Spleen (tissue), 11 donors: Measurements from ENCODE around the gene NIPBL. TPM values are rescaled to one million over a fixed set of nuclear protein-coding genes. Genes with fewer than 3 reads are reported as not detected.
"Not testable (repeated sequence)": the region's sequence is repeated elsewhere in the genome, so short reads cannot be mapped to it uniquely, and the experiment has no call there.

Source experiments
- DNase-seq: peaks from one replicate; pipeline ENCODE4 v3.0.0-alpha.2; 2020
- H3K27ac ChIP-seq, 8 donors: fragments of 200-600 bp; sonication (generic) in 7 of 8; 1 replicate in 4 of 8; 2 replicates in 4 of 8; pipeline versions ENCODE4 v1.5.0 to v1.8.0; 2016 to 2021; ENCODE audit warnings: inconsistent platforms in 4 of 8, mild to moderate bottlenecking in 4 of 8, moderate library complexity in 1 of 8
- H3K27me3 ChIP-seq, 7 donors: fragments of 200-600 bp; sonication (generic) in 6 of 7; replicated peaks in 1 of 7; 1 replicate in 4 of 7; 2 replicates in 3 of 7; pipeline versions ENCODE4 v1.5.0 to v1.8.0; 2016 to 2021; ENCODE audit warnings: inconsistent platforms in 3 of 7, mild to moderate bottlenecking in 1 of 7
- H3K36me3 ChIP-seq, 6 donors: fragments of 200-600 bp; sonication (generic) in 5 of 6; 1 replicate in 4 of 6; 2 replicates in 2 of 6; pipeline versions ENCODE4 v1.5.0 to v1.8.0; 2016 to 2021; ENCODE audit warnings: inconsistent platforms in 2 of 6
- H3K4me1 ChIP-seq, 6 donors: fragments of 200-600 bp; sonication (generic) in 5 of 6; 1 replicate in 3 of 6; 2 replicates in 3 of 6; pipeline versions ENCODE4 v1.5.0 to v1.8.0; 2016 to 2021; ENCODE audit warnings: inconsistent platforms in 3 of 6
- H3K4me3 ChIP-seq, 8 donors: fragments of 200-600 bp; sonication (generic) in 7 of 8; 1 replicate in 4 of 8; 2 replicates in 4 of 8; pipeline versions ENCODE4 v1.5.0 to v1.8.0; 2016 to 2021; ENCODE audit warnings: inconsistent platforms in 4 of 8, mild to moderate bottlenecking in 4 of 8, moderate library complexity in 2 of 8
- H3K9me3 ChIP-seq, 8 donors: fragments of 200-600 bp; sonication (generic) in 7 of 8; 1 replicate in 4 of 8; 2 replicates in 4 of 8; pipeline versions ENCODE4 v1.5.0 to v1.8.0; 2016 to 2021; ENCODE audit warnings: inconsistent platforms in 4 of 8
- POLR2A ChIP-seq, 3 donors: fragments of 450-650 bp; IDR thresholded peaks; one replicate each; pipeline ENCODE4 v1.5.1; 2017; ENCODE audit warnings: antibody characterized with exemption in 3 of 3, mild to moderate bottlenecking in 1 of 3
- POLR2AphosphoS5 ChIP-seq, 3 donors: sonication (generic); formaldehyde crosslinking; IDR thresholded peaks; one replicate each; pipeline ENCODE4 v1.5.1; 2017; ENCODE audit warnings: antibody characterized with exemption in 3 of 3
- WGBS, 5 donors: extraction: QIAGEN DNeasy Blood & Tissue Kit in 3 of 5; methylation state at CpG; one replicate each; pipeline versions ENCODE4 v1.1.5 to v1.1.7; 2013 to 2018; 5-methylcytosine and 5-hydroxymethylcytosine counted together
- intact Hi-C: fragments of 100-400 bp; cut with DNase I; formaldehyde crosslinking; loops from one replicate; pipeline ENCODE4 v1.15.0; 2023; ENCODE audit warnings: low total_unique reads
- polyA plus RNA-seq, 3 donors: library from polyadenylated mRNA; stranded (reverse); fragments of 200-250 nt; gene quantifications; one replicate each; pipeline ENCODE4 v1.2.1, GENCODE V29; 2013
- total RNA-seq, 7 donors: library from RNA; depleted of rRNA in 3 of 7; stranded (reverse); fragments of >200 nt in 3 of 7; fragmentation: NEBNext Ultra II Directional in 4 of 7; extraction: Animal tissue kit (Norgen Biotek cat#: 25700) in 4 of 7; gene quantifications; one replicate each; pipeline versions ENCODE4 v1.1.0 to v1.2.1, GENCODE V29; 2016 to 2021
- TF ChIP-seq, protein P1 (sequence below), 11 experiments: fragments of 200-600 bp in 7 of 11; fragments of 450-650 bp in 4 of 11; sonication (generic) in 4 of 11; IDR thresholded peaks in 8 of 11; conservative IDR thresholded peaks in 3 of 11; 1 replicate in 7 of 11; 2 replicates in 4 of 11; pipeline versions ENCODE4 v1.4.0 to v1.8.0; 2016 to 2021; ENCODE audit warnings: antibody characterized with exemption in 11 of 11, inconsistent platforms in 4 of 11, mild to moderate bottlenecking in 1 of 11
- donor health status: healthy with polysubstance abuse.
- donor health status: DM: no; HTN: no; CAD: no; lungs with moderate emphysema.
- donor health status: DM: no; HTN: no; CAD: no.
- donor health status: Bipolar disorder and iron deficiency.
- donor health status: healthy.
- donor health status: DM: no; HTN: no; CAD: no.
- donor health status: DM: yes; HTN: yes; CAD: no.

The NIPBL gene
- total and polyA plus RNA-seq, 10 donors: 16.8 to 103 (median 83.1) TPM

DNA sequence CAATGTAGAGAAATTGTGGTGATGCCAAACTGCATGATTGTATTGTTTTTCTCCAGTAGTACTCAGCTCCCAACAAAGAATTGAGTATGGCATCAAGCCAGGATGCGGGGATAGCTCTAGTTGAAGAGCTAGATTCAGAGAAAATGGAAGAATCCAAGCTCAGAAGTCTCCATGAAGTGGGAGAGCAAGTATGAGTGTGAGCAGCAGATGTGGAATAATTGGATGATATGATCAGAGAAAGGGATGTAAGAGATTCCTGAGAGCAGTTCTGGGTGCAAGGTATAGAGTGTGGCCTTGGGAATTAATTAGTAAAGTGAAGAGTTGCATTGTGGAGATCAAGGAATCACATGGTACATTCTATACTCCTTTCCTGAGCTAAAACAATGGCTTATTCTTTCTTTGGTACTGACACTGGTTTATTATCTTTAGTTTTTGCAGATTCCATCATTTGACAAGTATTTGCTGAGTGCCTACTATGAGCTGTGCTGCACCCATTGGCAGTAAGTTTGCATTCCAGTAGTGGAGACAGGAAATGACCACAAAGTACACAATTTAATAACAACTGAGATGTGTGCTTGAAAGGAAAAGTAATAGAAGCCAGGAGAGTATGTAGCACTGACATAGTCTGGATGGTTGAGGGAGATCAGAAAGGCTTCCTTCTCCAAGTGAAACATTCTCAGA, 195.5 kb downstream of the NIPBL start:
- intact Hi-C loops: no loop called here

GRCh38 chr5:37075399-37075950, 198.9 kb downstream of the NIPBL start:
- no peak for DNase-seq
- no peaks in the 10 kb centered on the region for H3K27me3 ChIP-seq
- WGBS, 5 donors: 91 to 95% (median 95%) methylated on average over 3 of the region's 3 CpGs
- H3K9me3 ChIP-seq: no peaks in the 10 kb centered on the region
- H3K36me3 ChIP-seq: peaks cover 0 to 26% (median 3%) of the 10 kb centered on the region in 6 donors
- intact Hi-C loops: no loop called here
- H3K4me3 ChIP-seq: no peak overlapping the region
- no peaks in the 10 kb centered on the region for H3K4me1 ChIP-seq
- TF ChIP-seq POLR2AphosphoS5 (IDR thresholded peaks at IDR 0.05) (no peak), POLR2A (IDR thresholded peaks at IDR 0.05) (no peak)
- TF ChIP-seq, protein P1, sequence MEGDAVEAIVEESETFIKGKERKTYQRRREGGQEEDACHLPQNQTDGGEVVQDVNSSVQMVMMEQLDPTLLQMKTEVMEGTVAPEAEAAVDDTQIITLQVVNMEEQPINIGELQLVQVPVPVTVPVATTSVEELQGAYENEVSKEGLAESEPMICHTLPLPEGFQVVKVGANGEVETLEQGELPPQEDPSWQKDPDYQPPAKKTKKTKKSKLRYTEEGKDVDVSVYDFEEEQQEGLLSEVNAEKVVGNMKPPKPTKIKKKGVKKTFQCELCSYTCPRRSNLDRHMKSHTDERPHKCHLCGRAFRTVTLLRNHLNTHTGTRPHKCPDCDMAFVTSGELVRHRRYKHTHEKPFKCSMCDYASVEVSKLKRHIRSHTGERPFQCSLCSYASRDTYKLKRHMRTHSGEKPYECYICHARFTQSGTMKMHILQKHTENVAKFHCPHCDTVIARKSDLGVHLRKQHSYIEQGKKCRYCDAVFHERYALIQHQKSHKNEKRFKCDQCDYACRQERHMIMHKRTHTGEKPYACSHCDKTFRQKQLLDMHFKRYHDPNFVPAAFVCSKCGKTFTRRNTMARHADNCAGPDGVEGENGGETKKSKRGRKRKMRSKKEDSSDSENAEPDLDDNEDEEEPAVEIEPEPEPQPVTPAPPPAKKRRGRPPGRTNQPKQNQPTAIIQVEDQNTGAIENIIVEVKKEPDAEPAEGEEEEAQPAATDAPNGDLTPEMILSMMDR (IDR thresholded peaks at IDR 0.05 in 8 of 11, conservative IDR thresholded peaks at IDR 0.05 in 3 of 11): no peak
- no peak overlapping the region for H3K27ac ChIP-seq

More for the DNA sequence above, 195.5 kb downstream of the NIPBL start:
- Histone ChIP-seq H3K4me1 (no peaks in the 10 kb centered on the region), H3K27ac (no peak overlapping the region), H3K4me3 (no peak overlapping the region), H3K9me3 (no peaks in the 10 kb centered on the region), H3K36me3 (peaks cover 0 to under 1% (median 0%) of the 10 kb centered on the region in 6 donors), H3K27me3 (no peaks in the 10 kb centered on the region)
- DNase-seq: no peak
- 79 to 97% (median 86%) methylated on average over 1 of the region's 1 CpG for WGBS, 5 donors
- TF ChIP-seq POLR2A (IDR thresholded peaks at IDR 0.05) (no peak), POLR2AphosphoS5 (IDR thresholded peaks at IDR 0.05) (no peak)
- TF ChIP-seq, protein P1 (IDR thresholded peaks at IDR 0.05 in 8 of 11, conservative IDR thresholded peaks at IDR 0.05 in 3 of 11): no peak

- intact Hi-C loops: no loop called here
- Histone ChIP-seq H3K27ac (no peak overlapping the region), H3K4me3 (no peak overlapping the region), H3K36me3 (peaks cover 0 to 28% (median 3%) of the 10 kb centered on the region in 6 donors), H3K9me3 (no peaks in the 10 kb centered on the region), H3K27me3 (no peaks in the 10 kb centered on the region), H3K4me1 (no peaks in the 10 kb centered on the region)
- WGBS, 5 donors: 83 to 91% (median 86%) methylated on average over 1 of the region's 1 CpG
- TF ChIP-seq POLR2AphosphoS5 (IDR thresholded peaks at IDR 0.05): no peak
- TF ChIP-seq, protein P1 (IDR thresholded peaks at IDR 0.05 in 8 of 11, conservative IDR thresholded peaks at IDR 0.05 in 3 of 11): no peak
- DNase-seq: no peak
Measured at GRCh38 chr5:37077146-37077545, 200.6 kb downstream of the NIPBL start.

DNA sequence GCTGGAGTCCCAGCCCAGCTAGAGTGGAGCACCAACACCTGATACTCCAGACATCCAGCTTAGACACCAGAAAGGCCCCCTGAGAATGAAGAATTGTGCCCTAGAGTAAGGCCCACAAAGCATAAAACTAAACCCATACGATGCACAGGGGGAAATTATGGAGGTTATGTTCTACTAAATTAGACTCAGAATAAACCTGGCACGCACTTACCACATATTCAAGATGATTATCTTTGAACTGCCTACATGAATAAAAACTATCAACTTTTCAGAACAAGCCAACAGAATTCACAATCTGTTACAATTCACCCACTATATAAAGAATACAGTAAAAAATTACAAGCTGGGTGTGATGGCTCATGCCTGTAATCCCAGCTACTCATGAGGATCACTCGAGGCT, 204.1 kb downstream of the NIPBL start:
- Histone ChIP-seq H3K4me3 (no peak overlapping the region), H3K27me3 (no peaks in the 10 kb centered on the region), H3K27ac (no peak overlapping the region), H3K4me1 (no peaks in the 10 kb centered on the region), H3K9me3 (no peaks in the 10 kb centered on the region), H3K36me3 (peaks cover 0 to 38% (median 3%) of the 10 kb centered on the region in 6 donors)
- intact Hi-C loops: no loop called here
- no peak for TF ChIP-seq POLR2A (IDR thresholded peaks at IDR 0.05)
- TF ChIP-seq, protein P1 (IDR thresholded peaks at IDR 0.05 in 8 of 11, conservative IDR thresholded peaks at IDR 0.05 in 3 of 11): no peak
- TF ChIP-seq POLR2AphosphoS5 (IDR thresholded peaks at IDR 0.05): no peak
- WGBS, 5 donors: 90 to 93% (median 92%) methylated on average over 3 of the region's 3 CpGs
- DNase-seq: no peak

DNA sequence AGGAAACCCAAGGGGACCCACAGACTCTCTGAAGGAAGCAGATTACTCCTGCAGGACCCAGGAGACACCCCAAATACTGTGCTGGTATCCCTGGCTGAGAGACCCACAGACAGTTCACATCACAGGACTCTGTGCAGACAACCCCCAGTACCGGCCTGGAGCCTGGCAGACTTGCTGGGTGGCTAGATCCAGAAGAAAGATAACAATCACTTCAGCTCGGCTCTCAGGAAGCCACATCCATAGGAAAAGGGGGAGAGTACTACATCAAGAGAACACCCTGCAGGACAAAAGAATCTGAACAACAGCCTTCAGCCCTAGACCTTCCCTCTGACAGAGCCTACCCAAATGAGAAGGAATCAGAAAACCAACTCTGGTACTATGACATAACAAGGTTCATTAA, 206.4 kb downstream of the NIPBL start:
- H3K27ac ChIP-seq, intact Hi-C loops, H3K4me3 ChIP-seq, H3K27me3 ChIP-seq, H3K9me3 ChIP-seq, H3K4me1 ChIP-seq, DNase-seq: not testable (repeated sequence)
- peaks cover 0 to 37% (median 3%) of the 10 kb centered on the region in 6 donors for H3K36me3 ChIP-seq
- 55 to 74% (median 64%) methylated on average over 2 of the region's 2 CpGs for WGBS, 5 donors

- H3K4me3 ChIP-seq, intact Hi-C loops, H3K27me3 ChIP-seq, DNase-seq, H3K27ac ChIP-seq, H3K4me1 ChIP-seq, H3K9me3 ChIP-seq: not testable (repeated sequence)
- 83 to 93% (median 92%) methylated on average over 1 of the region's 1 CpG for WGBS, 5 donors
- H3K36me3 ChIP-seq: peaks cover 0 to 16% (median 0%) of the 10 kb centered on the region in 6 donors
Measured at GRCh38 chr5:37086026-37086425, 209.5 kb downstream of the NIPBL start.
